Stimulated activated CD8-positive, alpha-beta memory T cell treated with anti-CD3 and anti-CD28 coated beads, Interleukin-4, amount 100 ng/mL, for 24 hours (primary cell): ENCODE measurements around the gene GNG7.
"Not testable (repeated sequence)": the region's sequence is repeated elsewhere in the genome, so short reads cannot be mapped to it uniquely, and the experiment has no call there.

Source experiments
- DNase-seq: peaks from one replicate; pipeline ENCODE4 v3.0.0-alpha.2; 2020; ENCODE audit warnings: low read depth

GNG7 gene

GRCh38 chr19:2619076-2619475, 83.4 kb downstream of the GNG7 start:
- no peak for DNase-seq

- DNase-seq, result peak; percentile 69
Measured at GRCh38 chr19:2618611-2619010, 83.9 kb downstream of the GNG7 start.

- no peak for DNase-seq
Measured at GRCh38 chr19:2617393-2618165, 84.9 kb downstream of the GNG7 start.

- no peak for DNase-seq
Measured at GRCh38 chr19:2616741-2617392, 85.6 kb downstream of the GNG7 start.

- no peak for DNase-seq
Measured at GRCh38 chr19:2615782-2616181, 86.7 kb downstream of the GNG7 start.

GRCh38 chr19:2613507-2614295, 88.8 kb downstream of the GNG7 start:
- peak; percentile 48 for DNase-seq

GRCh38 chr19:2612619-2613249, 89.8 kb downstream of the GNG7 start:
- DNase-seq, result no peak

- no peak for DNase-seq
Measured at GRCh38 chr19:2611483-2612464, 90.7 kb downstream of the GNG7 start.

- DNase-seq, result peak; percentile 81
Measured at GRCh38 chr19:2610637-2611482, 91.6 kb downstream of the GNG7 start.

- no peak for DNase-seq
Measured at GRCh38 chr19:2609389-2610116, 92.9 kb downstream of the GNG7 start.

- not testable (repeated sequence) for DNase-seq
Measured at GRCh38 chr19:2609034-2609388, 93.5 kb downstream of the GNG7 start.

- DNase-seq, result no peak
Measured at GRCh38 chr19:2608602-2608922, 93.9 kb downstream of the GNG7 start.

GRCh38 chr19:2607712-2608601, 94.5 kb downstream of the GNG7 start:
- peak; percentile 91 for DNase-seq

GRCh38 chr19:2606774-2607173, 95.7 kb downstream of the GNG7 start:
- DNase-seq, result not testable (repeated sequence)

GRCh38 chr19:2605889-2606288, 96.6 kb downstream of the GNG7 start:
- not testable (repeated sequence) for DNase-seq

- DNase-seq, result no peak
Measured at GRCh38 chr19:2604747-2605329, 97.7 kb downstream of the GNG7 start.

- DNase-seq, result no peak
Measured at GRCh38 chr19:2603334-2603733, 99.2 kb downstream of the GNG7 start.
